Stimulated activated CD4-positive, alpha-beta T cell treated with anti-CD3 and anti-CD28 coated beads, Interleukin-15, amount 100 ng/mL, for 24 hours (primary cell): ENCODE measurements around the gene TRIM58.
A peak's percentile ranks its signal among the peaks of the same experiment; 100 is the strongest.

ENCODE experiments used
- DNase-seq: peaks from one replicate; pipeline ENCODE4 v3.0.0-alpha.2; 2020

The TRIM58 gene, protein sequence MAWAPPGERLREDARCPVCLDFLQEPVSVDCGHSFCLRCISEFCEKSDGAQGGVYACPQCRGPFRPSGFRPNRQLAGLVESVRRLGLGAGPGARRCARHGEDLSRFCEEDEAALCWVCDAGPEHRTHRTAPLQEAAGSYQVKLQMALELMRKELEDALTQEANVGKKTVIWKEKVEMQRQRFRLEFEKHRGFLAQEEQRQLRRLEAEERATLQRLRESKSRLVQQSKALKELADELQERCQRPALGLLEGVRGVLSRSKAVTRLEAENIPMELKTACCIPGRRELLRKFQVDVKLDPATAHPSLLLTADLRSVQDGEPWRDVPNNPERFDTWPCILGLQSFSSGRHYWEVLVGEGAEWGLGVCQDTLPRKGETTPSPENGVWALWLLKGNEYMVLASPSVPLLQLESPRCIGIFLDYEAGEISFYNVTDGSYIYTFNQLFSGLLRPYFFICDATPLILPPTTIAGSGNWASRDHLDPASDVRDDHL

GRCh38 chr1:247857069-247857984 is at the start of gene TRIM58:
Gene TRIM58, plus strand, starts transcription at chr1:247857187. Its CDS starts 60 bp downstream, at chr1:247857247.
- peak; percentile 58 for DNase-seq

DNA sequence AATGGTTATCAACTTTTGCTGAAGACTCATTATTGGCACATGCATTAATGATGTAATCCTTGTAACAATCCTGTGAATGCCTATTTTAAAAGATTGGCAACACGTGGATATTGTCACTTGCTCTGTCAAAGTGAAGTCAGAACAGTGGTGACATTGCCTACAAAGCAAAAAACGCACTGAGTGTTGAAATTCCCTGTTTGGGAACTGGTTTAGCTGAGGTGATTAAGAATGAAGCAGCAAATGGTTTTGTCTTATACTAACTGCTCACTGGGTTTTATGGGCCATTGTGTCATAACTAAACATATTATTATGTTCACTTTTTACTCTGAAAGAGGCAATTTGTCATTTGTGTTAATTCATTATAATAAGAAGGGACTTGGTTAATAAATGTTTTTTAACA is 44.4 kb upstream of the TRIM58 start:
- DNase-seq = no peak

- no peak for DNase-seq
Observed at GRCh38 chr1:247822060-247822459, 34.9 kb upstream of the TRIM58 start.

GRCh38 chr1:247824023-247824422 is 33.0 kb upstream of the TRIM58 start, which contains the start of gene OR14A16:
Gene OR14A16, minus strand, starts transcription at chr1:247824119. Its CDS starts 8,390 bp downstream, at chr1:247815729.
- DNase-seq = no peak

- no peak for DNase-seq
Observed at GRCh38 chr1:247825362-247825761, 31.6 kb upstream of the TRIM58 start.

GRCh38 chr1:247829656-247830055 is 27.3 kb upstream of the TRIM58 start:
- no peak for DNase-seq

DNA sequence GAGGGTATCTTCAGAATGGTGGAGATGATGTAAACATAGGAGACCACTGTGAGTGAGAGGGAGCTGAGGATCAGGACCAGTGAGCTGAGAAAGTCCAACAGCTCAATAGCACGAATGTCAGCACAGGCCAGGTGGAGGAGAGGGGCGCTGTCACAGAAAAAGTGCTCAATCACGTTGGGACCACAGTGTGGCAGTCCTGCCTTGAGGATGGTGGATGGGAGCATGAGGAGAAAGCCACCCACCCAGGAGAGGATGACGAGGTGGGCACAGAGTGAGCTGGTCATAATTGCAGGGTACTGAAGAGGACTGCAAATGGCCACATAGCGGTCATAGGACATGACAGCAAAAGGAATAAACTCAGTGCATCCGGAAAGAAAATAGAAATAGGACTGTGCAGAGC is 23.4 kb upstream of the TRIM58 start:
- DNase-seq = no peak

DNA sequence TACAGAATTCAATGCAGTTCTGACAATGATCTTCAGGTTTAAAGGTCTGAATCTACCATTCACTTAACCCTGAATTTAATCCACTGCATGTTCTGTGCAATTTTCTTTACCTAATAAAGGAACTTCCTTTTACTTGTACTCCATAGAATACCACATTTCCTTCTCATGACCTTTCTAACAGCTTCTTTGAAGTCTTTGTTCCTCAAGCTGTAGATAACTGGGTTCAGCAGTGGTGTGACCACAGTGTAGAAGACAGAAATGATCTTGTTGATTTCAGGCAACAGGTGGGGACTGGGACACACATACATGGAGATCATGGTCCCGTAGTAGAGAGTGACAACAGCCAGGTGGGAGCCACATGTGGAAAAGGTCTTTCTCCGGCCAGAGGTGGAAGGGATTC is 16.2 kb upstream of the TRIM58 start:
- DNase-seq = no peak

GRCh38 chr1:247841796-247842195 is 15.2 kb upstream of the TRIM58 start, which contains the start of gene OR11L1:
Gene OR11L1, minus strand, starts transcription at chr1:247841896. Its CDS starts 0 bp downstream, at chr1:247841896.
- DNase-seq = no peak

GRCh38 chr1:247843411-247843810 is 13.6 kb upstream of the TRIM58 start:
- no peak for DNase-seq

DNA sequence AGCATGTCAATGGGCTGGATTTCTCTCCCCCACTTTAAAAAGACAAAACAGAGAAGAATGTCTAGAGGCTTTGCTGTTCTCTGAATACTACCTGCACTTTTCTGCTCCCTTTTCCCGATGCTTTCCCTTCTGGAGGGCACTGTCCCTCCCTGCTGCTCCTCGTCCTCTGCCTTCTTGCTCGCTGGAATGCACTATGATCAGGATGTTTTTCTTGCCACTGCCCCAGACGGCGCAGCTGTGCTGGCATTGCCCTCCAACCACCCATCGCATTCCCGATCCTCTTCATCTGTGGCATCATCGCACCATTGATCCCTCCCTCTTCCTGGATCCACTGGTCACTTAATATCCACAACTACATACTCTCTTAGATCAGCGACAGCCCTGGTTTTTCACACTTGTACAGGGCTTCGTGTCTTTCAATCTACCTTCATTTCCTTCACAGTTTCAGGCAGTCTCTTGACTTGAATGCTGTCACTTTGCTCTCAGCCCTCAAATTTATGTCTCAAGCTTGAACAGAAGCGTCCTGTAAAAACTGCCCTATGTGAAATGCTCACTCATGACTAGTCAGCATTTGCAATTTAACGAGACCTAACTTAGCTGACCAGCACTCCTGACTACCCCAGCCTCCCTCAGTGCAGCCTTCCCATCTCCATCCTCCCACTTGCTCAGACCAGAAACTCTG is 11.8 kb upstream of the TRIM58 start:
- no peak for DNase-seq

GRCh38 chr1:247845693-247846017 is 11.3 kb upstream of the TRIM58 start:
- no peak for DNase-seq

DNA sequence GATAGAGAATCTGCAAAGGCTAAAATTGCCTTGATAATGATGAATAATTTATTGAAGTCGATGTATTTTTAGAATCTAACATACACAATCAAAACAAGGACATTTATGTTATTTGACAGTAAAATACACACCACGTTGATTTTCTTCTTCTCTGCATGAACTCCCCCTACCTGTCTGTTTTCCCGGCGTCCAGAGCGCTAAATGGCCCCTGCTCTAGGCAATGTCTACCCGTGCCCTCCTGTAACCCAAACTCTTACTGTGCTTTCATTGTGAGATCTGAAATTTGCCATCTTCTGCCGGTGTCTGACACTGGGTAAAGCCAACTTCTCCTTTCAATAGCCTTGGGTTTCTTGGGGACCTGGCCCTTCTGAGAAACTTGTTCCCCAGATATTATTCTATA is 8.6 kb upstream of the TRIM58 start:
- no peak for DNase-seq

DNA sequence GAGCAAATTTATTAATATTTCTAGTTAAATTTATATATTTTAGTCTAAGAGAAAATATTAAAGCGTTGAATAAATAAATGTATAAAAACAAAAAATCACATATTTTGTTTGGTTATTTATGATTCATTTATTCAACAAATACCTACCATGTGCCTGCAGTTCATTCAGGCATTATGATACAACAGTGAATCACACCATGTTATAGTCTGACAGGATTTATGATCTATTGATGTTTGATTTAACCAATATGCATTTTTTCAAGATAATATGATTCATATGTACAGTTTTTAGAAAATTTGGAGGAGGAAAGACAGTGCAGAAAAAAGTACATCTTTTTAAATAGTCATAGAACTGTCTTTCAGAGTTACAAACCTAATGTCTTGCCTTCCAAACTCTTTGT is 7.4 kb upstream of the TRIM58 start:
- no peak for DNase-seq

DNA sequence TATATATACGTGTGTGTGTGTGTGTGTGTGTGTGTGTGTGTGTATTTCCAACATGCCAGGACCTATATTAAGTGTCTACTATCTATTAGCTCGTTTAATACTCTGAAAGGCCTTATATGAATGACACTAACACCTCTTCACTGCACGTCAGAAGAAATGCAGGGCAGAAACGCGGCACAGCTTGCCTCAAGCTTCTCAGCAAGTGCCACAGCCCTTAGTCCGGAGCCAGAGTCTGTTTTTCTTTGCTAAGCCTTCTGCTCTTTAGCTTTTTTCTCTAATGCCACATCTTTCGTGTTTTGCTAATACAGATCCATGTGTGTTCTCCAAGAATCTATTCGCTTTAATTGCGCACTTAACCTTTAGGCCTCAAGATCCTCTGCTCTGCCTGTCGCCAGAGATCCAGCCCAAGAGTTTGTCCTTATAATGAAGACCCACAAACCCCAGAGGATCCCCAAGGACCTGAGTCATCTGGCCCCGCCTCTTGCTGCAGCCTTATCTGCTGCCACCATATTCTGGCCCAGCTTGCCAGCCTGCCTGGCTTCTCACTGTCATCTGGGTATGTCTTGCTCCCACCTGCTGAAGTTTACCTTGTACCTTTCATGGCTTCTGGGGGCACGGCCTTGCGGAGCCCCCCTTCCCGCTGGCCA is 2.0 kb upstream of the TRIM58 start:
- no peak for DNase-seq

DNA sequence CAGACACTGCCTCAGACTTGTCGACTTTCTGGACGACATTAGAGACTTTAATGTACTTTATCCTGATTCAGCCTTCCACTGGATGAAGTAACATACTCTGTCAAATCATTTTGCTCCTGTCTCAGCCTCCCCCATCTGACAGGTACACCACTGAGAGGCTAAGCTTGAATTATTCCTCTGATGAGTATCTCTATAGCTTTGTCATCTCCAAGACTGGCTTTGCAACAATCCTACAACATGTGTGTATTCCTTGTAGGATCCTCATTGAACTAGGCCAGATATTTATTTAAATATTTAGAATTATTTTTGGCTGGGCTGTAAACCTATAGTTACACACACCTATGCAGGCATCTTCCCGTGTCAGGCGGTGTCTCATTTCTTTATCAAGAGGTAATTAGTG is 1.1 kb upstream of the TRIM58 start:
- DNase-seq = no peak

DNA sequence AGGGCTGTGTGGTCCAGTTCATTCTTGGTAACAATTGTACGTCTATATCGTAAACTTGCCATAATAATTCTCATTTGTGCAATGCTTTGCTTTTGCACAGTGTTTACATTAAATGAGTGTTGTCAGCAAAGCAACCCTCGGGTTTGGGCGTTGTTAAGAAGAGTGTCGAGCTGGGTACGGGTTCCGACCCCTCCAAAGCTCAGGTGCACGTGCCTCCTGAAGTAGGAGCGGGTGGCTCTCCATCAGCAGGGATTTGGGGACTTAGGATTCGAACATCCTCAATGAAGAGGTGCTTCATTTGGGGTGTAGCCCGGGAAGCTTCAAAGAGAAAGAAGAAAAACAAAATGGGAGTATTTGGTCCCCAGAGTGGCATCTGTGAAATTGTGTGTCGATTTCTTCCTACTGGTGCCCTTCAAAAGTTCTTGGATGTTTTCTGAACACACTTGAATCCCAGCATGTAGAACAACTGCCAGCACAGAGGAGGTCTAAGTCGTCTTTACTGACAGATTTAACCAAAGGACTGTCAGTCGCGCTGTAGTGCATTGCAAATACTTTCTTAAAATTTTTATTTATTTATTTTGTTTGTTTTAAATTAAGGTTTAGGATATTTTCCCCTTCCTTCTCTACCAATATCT is 1.1 kb downstream of the TRIM58 start:
- DNase-seq = no peak

GRCh38 chr1:247862756-247863155 is 5.8 kb downstream of the TRIM58 start:
- DNase-seq = no peak

DNA sequence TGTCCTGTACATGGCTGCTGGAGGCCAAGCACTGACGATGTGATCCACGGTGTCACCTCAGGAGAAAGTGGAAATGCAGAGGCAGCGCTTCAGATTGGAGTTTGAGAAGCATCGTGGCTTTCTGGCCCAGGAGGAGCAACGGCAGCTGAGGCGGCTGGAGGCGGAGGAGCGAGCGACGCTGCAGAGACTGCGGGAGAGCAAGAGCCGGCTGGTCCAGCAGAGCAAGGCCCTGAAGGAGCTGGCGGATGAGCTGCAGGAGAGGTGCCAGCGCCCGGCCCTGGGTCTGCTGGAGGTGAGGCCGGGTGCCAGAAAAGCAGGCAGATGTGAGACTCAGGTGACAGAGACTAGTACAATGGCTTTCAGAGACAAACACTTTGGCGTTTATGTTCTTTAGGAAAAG is 7.7 kb downstream of the TRIM58 start:
- DNase-seq = no peak

- DNase-seq = no peak
Observed at GRCh38 chr1:247865416-247865815, 8.4 kb downstream of the TRIM58 start.

- DNase-seq = no peak
Observed at GRCh38 chr1:247883346-247883745, 26.4 kb downstream of the TRIM58 start.

- DNase-seq = no peak
Observed at GRCh38 chr1:247884797-247885413, 27.9 kb downstream of the TRIM58 start.
